Keratinocyte (primary cell): ENCODE measurements around the gene ZNF500.

ENCODE experiments used
- EZH2 ChIP-seq: IDR thresholded peaks from one replicate; pipeline ENCODE4 v1.6.1; 2012; ENCODE audit warnings: inconsistent platforms, mild to moderate bottlenecking, low read length, moderate library complexity
- TF ChIP-seq, protein P1 (sequence below), 3 experiments: IDR thresholded peaks in 1 of 3; conservative IDR thresholded peaks in 1 of 3; optimal IDR thresholded peaks in 1 of 3; 2 replicates in 2 of 3; 3 replicates in 1 of 3; pipeline versions ENCODE3 to v1.5.1; 2011; ENCODE audit warnings: low read length in 3 of 3, mild to moderate bottlenecking in 3 of 3, moderate library complexity in 2 of 3, control low read depth in 1 of 3, inconsistent platforms in 1 of 3; ENCODE audit not compliant: insufficient read depth in 2 of 3; ENCODE audit errors: extremely low read depth in 1 of 3

DNA sequence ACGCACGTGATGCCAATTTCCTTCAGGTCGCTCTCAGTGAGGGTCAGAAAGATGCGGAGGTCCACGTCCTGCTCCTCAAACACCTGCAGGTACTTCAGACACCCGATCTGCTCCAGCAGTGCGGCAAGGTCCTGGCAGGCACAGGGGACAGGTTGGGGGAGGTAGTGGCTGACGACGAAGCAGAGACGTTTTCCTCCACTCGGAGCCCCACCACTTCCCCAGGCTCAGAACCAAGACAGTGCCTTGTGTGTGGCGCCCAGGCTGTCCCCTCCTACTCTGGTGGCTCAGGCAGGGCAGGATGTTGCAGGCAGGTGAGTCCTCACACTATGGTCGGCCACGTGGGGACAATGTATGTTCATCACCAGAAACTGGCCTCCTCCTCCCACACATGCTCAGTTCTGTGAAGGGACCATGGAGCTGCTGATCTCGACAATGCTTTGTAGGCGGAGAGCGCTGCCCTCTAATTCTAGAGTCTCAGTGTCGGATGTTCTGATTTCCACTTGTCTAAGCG lies 67.9 kb downstream of the ZNF500 start:
- TF ChIP-seq, protein P1, sequence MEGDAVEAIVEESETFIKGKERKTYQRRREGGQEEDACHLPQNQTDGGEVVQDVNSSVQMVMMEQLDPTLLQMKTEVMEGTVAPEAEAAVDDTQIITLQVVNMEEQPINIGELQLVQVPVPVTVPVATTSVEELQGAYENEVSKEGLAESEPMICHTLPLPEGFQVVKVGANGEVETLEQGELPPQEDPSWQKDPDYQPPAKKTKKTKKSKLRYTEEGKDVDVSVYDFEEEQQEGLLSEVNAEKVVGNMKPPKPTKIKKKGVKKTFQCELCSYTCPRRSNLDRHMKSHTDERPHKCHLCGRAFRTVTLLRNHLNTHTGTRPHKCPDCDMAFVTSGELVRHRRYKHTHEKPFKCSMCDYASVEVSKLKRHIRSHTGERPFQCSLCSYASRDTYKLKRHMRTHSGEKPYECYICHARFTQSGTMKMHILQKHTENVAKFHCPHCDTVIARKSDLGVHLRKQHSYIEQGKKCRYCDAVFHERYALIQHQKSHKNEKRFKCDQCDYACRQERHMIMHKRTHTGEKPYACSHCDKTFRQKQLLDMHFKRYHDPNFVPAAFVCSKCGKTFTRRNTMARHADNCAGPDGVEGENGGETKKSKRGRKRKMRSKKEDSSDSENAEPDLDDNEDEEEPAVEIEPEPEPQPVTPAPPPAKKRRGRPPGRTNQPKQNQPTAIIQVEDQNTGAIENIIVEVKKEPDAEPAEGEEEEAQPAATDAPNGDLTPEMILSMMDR (optimal IDR thresholded peaks at IDR 0.05 in 1 of 3, IDR thresholded peaks at IDR 0.05 in 1 of 3, conservative IDR thresholded peaks at IDR 0.05 in 1 of 3; ENCODE audit: extremely low read depth in 1 of 3, insufficient read depth in 2 of 3, low read length in 3 of 3): no peak
- no peak for TF ChIP-seq EZH2
